Endothelial cell of umbilical vein (primary cell): ENCODE data around the gene GOLT1A. TPM values are rescaled to one million over a fixed set of nuclear protein-coding genes. Genes with fewer than 3 reads are reported as not detected.
A peak's percentile ranks its signal among the peaks of the same experiment; 100 is the strongest.

Source experiments
- BruUV-seq: library from RNA; stranded (reverse); fragments of 400-500 nt; replicated peaks from 2 replicates; lab custom pipeline; 2021; lab: Mats Ljungman, UMichigan
- CTCF ChIA-PET: fragments of 300-600, 350-600 bp; sonication (Branson Sonifier 250); formaldehyde crosslinking; loops from one replicate; lab custom pipeline; 2021; ENCODE audit warnings: antibody characterized with exemption, inconsistent platforms; lab: Charles Lee
- POLR2A ChIA-PET: fragments of 300-600, 350-600 bp; sonication (Branson Sonifier 250); formaldehyde crosslinking; loops from one replicate; lab custom pipeline; 2021; ENCODE audit warnings: antibody characterized with exemption, inconsistent platforms; lab: Charles Lee
- DNase-seq: peaks from one replicate; pipeline ENCODE4 v3.0.0-alpha.2; 2011; ENCODE audit warnings: low read depth, low spot score
- FAIRE-seq: peaks from 2 replicates; lab custom pipeline; 2011; peaks lifted over from hg19 to GRCh38; lab: Jason Lieb, UNC
- H2AFZ ChIP-seq: 2 replicates; pipeline ENCODE4 v1.6.0; 2012; ENCODE audit warnings: low read depth, low read length, control low read depth, inconsistent platforms
- H3K27ac ChIP-seq: 2 replicates; pipeline ENCODE4 v1.5.1; 2011; ENCODE audit warnings: low read depth, mild to moderate bottlenecking, control low read depth, low read length, moderate library complexity; ENCODE audit not compliant: insufficient read depth
- H3K27me3 ChIP-seq, 2 experiments: 2 replicates each; pipeline versions ENCODE4 v1.6.0 to v1.6.1; 2011; ENCODE audit warnings: low read length in 2 of 2, mixed read lengths in 1 of 2; ENCODE audit not compliant: control insufficient read depth in 2 of 2, insufficient read depth in 2 of 2
- H3K36me3 ChIP-seq, 2 experiments: 2 replicates in 1 of 2; 3 replicates in 1 of 2; pipeline ENCODE4 v1.5.1; 2011; ENCODE audit warnings: low read length in 2 of 2, mild to moderate bottlenecking in 1 of 2, moderate library complexity in 1 of 2; ENCODE audit not compliant: control insufficient read depth in 2 of 2, insufficient read depth in 2 of 2; ENCODE audit errors: extremely low read depth in 1 of 2
- H3K4me1 ChIP-seq: 3 replicates; pipeline ENCODE4 v1.5.1; 2011; ENCODE audit warnings: mild to moderate bottlenecking, low read length; ENCODE audit not compliant: control insufficient read depth, insufficient read depth; ENCODE audit errors: extremely low read depth
- H3K4me2 ChIP-seq: 2 replicates; pipeline ENCODE4 v1.6.1; 2011; ENCODE audit warnings: low read length, control low read depth, mixed read lengths; ENCODE audit not compliant: insufficient read depth
- H3K4me3 ChIP-seq, 3 experiments: fragments of 200-600 bp in 1 of 3; sonication (generic), shearing (Covaris generic) in 1 of 3; replicated peaks in 1 of 3; 2 replicates each; pipeline ENCODE4 v1.5.1; 2011 to 2016; ENCODE audit warnings: control low read depth in 3 of 3, low read length in 3 of 3, mild to moderate bottlenecking in 2 of 3, inconsistent platforms in 1 of 3, low read depth in 1 of 3, moderate library complexity in 1 of 3; ENCODE audit not compliant: insufficient read depth in 1 of 3
- H3K79me2 ChIP-seq: 2 replicates; pipeline ENCODE4 v1.6.0; 2012; ENCODE audit warnings: low read length, inconsistent platforms; ENCODE audit not compliant: control insufficient read depth, insufficient read depth
- H3K9ac ChIP-seq: replicated peaks from 2 replicates; pipeline ENCODE3; 2011; ENCODE audit warnings: low read length, control low read depth; ENCODE audit not compliant: insufficient read depth; ENCODE audit errors: extremely low read depth
- H3K9me1 ChIP-seq: replicated peaks from 3 replicates; pipeline ENCODE4 v1.6.0; 2011; ENCODE audit warnings: mild to moderate bottlenecking, low read length; ENCODE audit not compliant: control insufficient read depth, insufficient read depth; ENCODE audit errors: extremely low read depth
- H3K9me3 ChIP-seq: replicated peaks from 2 replicates; pipeline ENCODE4 v1.5.1; 2012; ENCODE audit warnings: low read length, inconsistent platforms; ENCODE audit not compliant: control insufficient read depth, insufficient read depth
- H4K20me1 ChIP-seq: replicated peaks from 2 replicates; pipeline ENCODE3; 2011; ENCODE audit warnings: mild to moderate bottlenecking, low read length; ENCODE audit not compliant: control insufficient read depth, insufficient read depth; ENCODE audit errors: extremely low read depth
- EZH2 ChIP-seq: IDR thresholded peaks from 2 replicates; pipeline ENCODE4 v1.6.1; 2012; ENCODE audit warnings: borderline replicate concordance, low read depth, mild to moderate bottlenecking, moderate library complexity, low read length, inconsistent platforms; ENCODE audit not compliant: severe bottlenecking
- FOS ChIP-seq: IDR thresholded peaks from 2 replicates; pipeline ENCODE4 v1.6.1; 2011; ENCODE audit warnings: mild to moderate bottlenecking, low read length, moderate library complexity, borderline replicate concordance; ENCODE audit not compliant: insufficient read depth
- GATA2 ChIP-seq: IDR thresholded peaks from 2 replicates; pipeline ENCODE4 v1.7.0; 2011; ENCODE audit warnings: low read depth, mild to moderate bottlenecking, moderate library complexity, mixed read lengths, low read length; ENCODE audit not compliant: insufficient read length, insufficient read depth
- JUN ChIP-seq: IDR thresholded peaks from 2 replicates; pipeline ENCODE4 v1.6.1; 2011; ENCODE audit warnings: borderline replicate concordance, low read depth; ENCODE audit not compliant: insufficient read length, insufficient read depth
- MYC ChIP-seq: IDR thresholded peaks from one replicate; pipeline ENCODE4 v1.6.1; 2011; ENCODE audit warnings: mild to moderate bottlenecking, low read depth, low read length
- POLR2A ChIP-seq: IDR thresholded peaks from 2 replicates; pipeline ENCODE4 v1.6.1; 2012; ENCODE audit warnings: low read depth, mild to moderate bottlenecking, control low read depth, low read length
- POLR2AphosphoS5 ChIP-seq: IDR thresholded peaks from 2 replicates; pipeline ENCODE4 v1.6.1; 2012; ENCODE audit warnings: low read depth, mild to moderate bottlenecking, control low read depth, low read length, moderate library complexity; ENCODE audit not compliant: insufficient read depth
- dilution Hi-C: fragments of 300-500 bp; cut with MboI; formaldehyde crosslinking; loops from one replicate; pipeline ENCODE4 v1.15.0; 2019; ENCODE audit warnings: low sequenced_read_pairs; ENCODE audit not compliant: extremely low pct_ligation_motif_present
- intact Hi-C: fragments of 100-400 bp; cut with micrococcal nuclease; formaldehyde crosslinking; loops from one replicate; pipeline ENCODE4 v1.10.0; 2022
- polyA plus RNA-seq, 4 experiments: library from polyadenylated mRNA; depleted of rRNA in 3 of 4; stranded (reverse) in 3 of 4; unstranded in 1 of 4; fragments of >200 nt; gene quantifications; 2 replicates each; pipeline versions ENCODE4 v1.2.1 to v1.2.3, GENCODE V29; 2011 to 2012; ENCODE audit warnings: missing spikeins in 1 of 4
- total RNA-seq: library from RNA; stranded (reverse); gene quantifications from 2 replicates; pipeline ENCODE4 v1.2.3, GENCODE V29; 2021
- TF ChIP-seq, protein P1 (sequence below): IDR thresholded peaks from 2 replicates; pipeline ENCODE4 v1.6.1; 2011; ENCODE audit not compliant: insufficient read depth, insufficient read length
- TF ChIP-seq, protein P2 (sequence below), 2 donors: IDR thresholded peaks; 1 replicate in 1 of 2; 2 replicates in 1 of 2; pipeline ENCODE4 v1.5.1; 2011; ENCODE audit warnings: low read length in 2 of 2, mild to moderate bottlenecking in 2 of 2, moderate library complexity in 2 of 2, control low read depth in 1 of 2, inconsistent platforms in 1 of 2, low read depth in 1 of 2; ENCODE audit not compliant: insufficient read depth in 1 of 2; ENCODE audit errors: extremely low read depth in 1 of 2

The GOLT1A gene
- total and polyA plus RNA-seq, 2 donors (not counting 3 experiments of a cell fraction or from before 2014, with no cell fraction given): not detected

DNA sequence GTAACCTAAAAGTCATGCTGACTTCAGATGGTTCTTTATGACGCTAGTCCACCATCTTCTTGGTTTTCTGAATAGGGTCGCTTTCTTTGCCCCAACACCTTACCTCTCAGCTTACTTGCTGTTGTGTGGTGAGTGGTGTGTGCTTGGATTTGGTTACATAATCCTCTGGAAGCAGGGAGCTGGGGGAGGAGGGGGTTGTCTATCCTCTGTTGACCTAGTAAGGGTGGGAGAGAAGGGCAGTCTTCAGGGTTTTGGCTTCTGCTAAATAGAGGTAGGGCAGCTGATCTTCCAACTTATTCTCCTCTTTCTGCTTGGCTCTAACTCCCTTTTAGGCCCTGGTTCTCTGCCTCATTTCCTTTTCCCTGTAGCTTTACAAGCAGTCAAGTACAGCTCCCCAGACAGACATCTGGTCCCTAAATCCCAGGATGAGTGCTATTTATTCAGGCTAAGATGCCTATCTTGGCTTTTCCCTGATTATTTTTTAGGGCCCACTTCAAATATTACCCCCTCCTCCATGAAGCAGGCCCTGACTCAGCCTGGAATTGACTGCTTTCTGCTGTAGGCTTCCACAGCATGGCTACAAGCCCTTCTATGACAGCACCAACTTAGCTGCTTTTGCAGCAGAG lies 41.3 kb downstream of the GOLT1A start:
- dilution Hi-C loops: loop anchor here (25.0 kb wide), 1 partner anchor 165 kb away; no protein-coding TSS in a partner anchor
- Histone ChIP-seq H3K27me3 (no peaks in the 10 kb centered on the region), H3K36me3 (no peaks in the 10 kb centered on the region), H3K9ac (no peak overlapping the region), H3K9me1 (no peaks in the 10 kb centered on the region), H3K27ac (peak overlapping the region; percentile 48), H2AFZ (peak overlapping the region; percentile 54), H3K4me1 (peaks cover 23% of the 10 kb centered on the region), H3K4me2 (no peak overlapping the region), H3K79me2 (no peaks in the 10 kb centered on the region), H3K9me3 (peaks cover 3% of the 10 kb centered on the region), H3K4me3 (no peak overlapping the region), H4K20me1 (no peaks in the 10 kb centered on the region)
- no peak for FAIRE-seq
- POLR2A ChIA-PET: no interaction called here
- CTCF ChIA-PET: interaction anchor here (0.7 to 26.7 kb wide), 11 partner anchors 8 to 635 kb away, joined by 3 to 770 read pairs (median 3); partner anchors contain the start of genes ETNK2, GOLT1A and PLEKHA6
- intact Hi-C loops: loop anchor here (1.0 kb wide), 2 partner anchors 19 to 26 kb away; no protein-coding TSS in a partner anchor
- TF ChIP-seq GATA2 (no peak), JUN (no peak), POLR2A (no peak), MYC (no peak), EZH2 (no peak), POLR2AphosphoS5 (no peak), FOS (no peak)
- TF ChIP-seq, protein P1, sequence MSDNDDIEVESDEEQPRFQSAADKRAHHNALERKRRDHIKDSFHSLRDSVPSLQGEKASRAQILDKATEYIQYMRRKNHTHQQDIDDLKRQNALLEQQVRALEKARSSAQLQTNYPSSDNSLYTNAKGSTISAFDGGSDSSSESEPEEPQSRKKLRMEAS: no peak
- TF ChIP-seq, protein P2, sequence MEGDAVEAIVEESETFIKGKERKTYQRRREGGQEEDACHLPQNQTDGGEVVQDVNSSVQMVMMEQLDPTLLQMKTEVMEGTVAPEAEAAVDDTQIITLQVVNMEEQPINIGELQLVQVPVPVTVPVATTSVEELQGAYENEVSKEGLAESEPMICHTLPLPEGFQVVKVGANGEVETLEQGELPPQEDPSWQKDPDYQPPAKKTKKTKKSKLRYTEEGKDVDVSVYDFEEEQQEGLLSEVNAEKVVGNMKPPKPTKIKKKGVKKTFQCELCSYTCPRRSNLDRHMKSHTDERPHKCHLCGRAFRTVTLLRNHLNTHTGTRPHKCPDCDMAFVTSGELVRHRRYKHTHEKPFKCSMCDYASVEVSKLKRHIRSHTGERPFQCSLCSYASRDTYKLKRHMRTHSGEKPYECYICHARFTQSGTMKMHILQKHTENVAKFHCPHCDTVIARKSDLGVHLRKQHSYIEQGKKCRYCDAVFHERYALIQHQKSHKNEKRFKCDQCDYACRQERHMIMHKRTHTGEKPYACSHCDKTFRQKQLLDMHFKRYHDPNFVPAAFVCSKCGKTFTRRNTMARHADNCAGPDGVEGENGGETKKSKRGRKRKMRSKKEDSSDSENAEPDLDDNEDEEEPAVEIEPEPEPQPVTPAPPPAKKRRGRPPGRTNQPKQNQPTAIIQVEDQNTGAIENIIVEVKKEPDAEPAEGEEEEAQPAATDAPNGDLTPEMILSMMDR (IDR thresholded peaks at IDR 0.05; ENCODE audit: extremely low read depth in 1 of 2, insufficient read depth in 1 of 2, low read depth in 1 of 2, low read length in 2 of 2): no peak
- BruUV-seq: no TSS peak
- DNase-seq: peak; percentile 13
